Measurements from ENCODE around the gene M1AP. TPM values are rescaled to one million over a fixed set of nuclear protein-coding genes. Genes with fewer than 3 reads are reported as not detected.
"Not testable (repeated sequence)": the region's sequence is repeated elsewhere in the genome, so short reads cannot be mapped to it uniquely, and the experiment has no call there.

M1AP gene
- total RNA-seq, 4 donors from 2014 or later: 0.38 to 2.7 (median 0.52) TPM; not detected in 1

DNA sequence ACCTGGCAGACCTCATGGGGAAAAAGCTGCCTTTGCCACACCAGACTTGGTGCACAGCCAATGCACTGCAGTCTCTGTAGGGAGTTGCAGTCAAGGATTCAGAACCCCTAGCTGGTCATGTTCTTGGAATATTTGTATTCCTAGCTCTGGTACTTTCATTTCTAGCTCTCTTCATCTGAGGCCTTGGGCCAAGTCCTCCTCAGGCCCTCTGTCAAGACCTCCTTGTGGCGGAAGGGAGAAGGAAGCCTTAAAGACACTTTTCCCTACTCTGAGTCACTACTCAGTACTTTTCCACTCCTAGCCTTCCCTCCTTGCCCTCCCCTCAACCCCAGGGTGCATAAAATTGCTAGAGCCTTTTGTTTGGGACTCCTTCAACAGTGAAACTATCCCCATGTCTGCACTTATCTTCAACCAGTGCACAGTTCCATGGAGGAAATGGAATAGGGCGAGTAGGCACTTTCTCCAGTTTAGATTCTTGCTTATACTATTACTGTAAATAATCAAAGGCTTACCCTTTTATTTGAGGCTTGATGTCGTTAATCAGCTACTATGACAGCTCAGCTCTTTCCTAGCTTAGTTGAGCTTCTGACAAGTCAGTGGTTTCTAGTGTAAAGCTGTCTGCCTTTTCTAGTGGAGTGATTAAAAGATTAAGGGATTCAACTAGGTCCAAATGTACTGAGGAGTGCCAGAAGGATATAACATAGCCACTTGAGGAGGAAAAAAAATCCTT, 15.8 kb downstream of the M1AP start:
- TF ChIP-seq, protein P1, sequence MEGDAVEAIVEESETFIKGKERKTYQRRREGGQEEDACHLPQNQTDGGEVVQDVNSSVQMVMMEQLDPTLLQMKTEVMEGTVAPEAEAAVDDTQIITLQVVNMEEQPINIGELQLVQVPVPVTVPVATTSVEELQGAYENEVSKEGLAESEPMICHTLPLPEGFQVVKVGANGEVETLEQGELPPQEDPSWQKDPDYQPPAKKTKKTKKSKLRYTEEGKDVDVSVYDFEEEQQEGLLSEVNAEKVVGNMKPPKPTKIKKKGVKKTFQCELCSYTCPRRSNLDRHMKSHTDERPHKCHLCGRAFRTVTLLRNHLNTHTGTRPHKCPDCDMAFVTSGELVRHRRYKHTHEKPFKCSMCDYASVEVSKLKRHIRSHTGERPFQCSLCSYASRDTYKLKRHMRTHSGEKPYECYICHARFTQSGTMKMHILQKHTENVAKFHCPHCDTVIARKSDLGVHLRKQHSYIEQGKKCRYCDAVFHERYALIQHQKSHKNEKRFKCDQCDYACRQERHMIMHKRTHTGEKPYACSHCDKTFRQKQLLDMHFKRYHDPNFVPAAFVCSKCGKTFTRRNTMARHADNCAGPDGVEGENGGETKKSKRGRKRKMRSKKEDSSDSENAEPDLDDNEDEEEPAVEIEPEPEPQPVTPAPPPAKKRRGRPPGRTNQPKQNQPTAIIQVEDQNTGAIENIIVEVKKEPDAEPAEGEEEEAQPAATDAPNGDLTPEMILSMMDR (IDR thresholded peaks at IDR 0.05): no peak
- no peak for TF ChIP-seq POLR2A (IDR thresholded peaks at IDR 0.05)
- 71 to 87% methylated on average over 3 of the region's 3 CpGs for WGBS, 2 donors
- no peak overlapping the region for H3K4me3 ChIP-seq (ENCODE audit: low read depth, poor library complexity, severe bottlenecking)
- intact Hi-C loops (cut with DNase I; ENCODE audit: low total_unique reads): no loop called here
- DNase-seq (ENCODE audit: low spot score in 2 of 2): no peak

- H3K4me3 ChIP-seq (ENCODE audit: low read depth, poor library complexity, severe bottlenecking); intact Hi-C loops (cut with DNase I; ENCODE audit: low total_unique reads); DNase-seq (ENCODE audit: low spot score in 2 of 2): not testable (repeated sequence)
- 89 to 95% methylated on average over 3 of the region's 3 CpGs for WGBS, 2 donors
Measured at GRCh38 chr2:74630454-74630853, 17.7 kb downstream of the M1AP start.

DNA sequence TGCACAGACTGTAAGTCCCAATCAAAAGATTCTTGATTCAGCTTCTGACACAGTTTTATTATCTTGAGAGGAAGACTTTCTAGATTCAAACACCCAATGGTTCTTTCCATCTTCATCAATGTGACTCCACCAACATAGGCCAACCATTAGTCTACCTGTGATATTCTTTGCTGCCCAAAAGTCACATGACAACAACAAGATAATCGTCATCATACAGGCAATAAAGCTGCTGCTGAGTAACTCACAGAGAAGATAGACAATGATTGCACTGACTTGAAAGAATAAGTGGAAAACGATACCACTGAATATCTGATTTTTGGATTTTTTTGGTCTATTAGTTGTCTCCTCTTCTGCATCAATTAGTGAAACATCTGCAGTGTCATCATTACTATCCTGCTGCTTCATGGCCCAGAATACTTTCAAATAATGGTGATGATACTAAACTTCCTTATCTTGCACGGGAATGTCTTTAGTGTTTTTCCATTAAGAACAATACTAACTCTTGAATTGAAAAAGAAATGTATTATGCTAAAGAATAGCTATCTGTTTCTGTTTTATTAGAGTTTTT, 19.5 kb downstream of the M1AP start:
- no peak overlapping the region for H3K4me3 ChIP-seq (ENCODE audit: low read depth, poor library complexity, severe bottlenecking)
- DNase-seq (ENCODE audit: low spot score in 2 of 2): no peak
- 58% methylated on average over 3 of the region's 3 CpGs for WGBS, 2 donors
- intact Hi-C loops (cut with DNase I; ENCODE audit: low total_unique reads): no loop called here
- no peak for TF ChIP-seq POLR2A (IDR thresholded peaks at IDR 0.05)
- TF ChIP-seq, protein P1 (IDR thresholded peaks at IDR 0.05): no peak

- DNase-seq (ENCODE audit: low spot score in 2 of 2): no peak
- H3K4me3 ChIP-seq (ENCODE audit: low read depth, poor library complexity, severe bottlenecking): no peak overlapping the region
- intact Hi-C loops (cut with DNase I; ENCODE audit: low total_unique reads): no loop called here
- no peak for TF ChIP-seq POLR2A (IDR thresholded peaks at IDR 0.05)
- TF ChIP-seq, protein P1 (IDR thresholded peaks at IDR 0.05): no peak
- 79 to 84% methylated on average over 5 of the region's 5 CpGs for WGBS, 2 donors
Measured at GRCh38 chr2:74625658-74626425, 22.3 kb downstream of the M1AP start.

DNA sequence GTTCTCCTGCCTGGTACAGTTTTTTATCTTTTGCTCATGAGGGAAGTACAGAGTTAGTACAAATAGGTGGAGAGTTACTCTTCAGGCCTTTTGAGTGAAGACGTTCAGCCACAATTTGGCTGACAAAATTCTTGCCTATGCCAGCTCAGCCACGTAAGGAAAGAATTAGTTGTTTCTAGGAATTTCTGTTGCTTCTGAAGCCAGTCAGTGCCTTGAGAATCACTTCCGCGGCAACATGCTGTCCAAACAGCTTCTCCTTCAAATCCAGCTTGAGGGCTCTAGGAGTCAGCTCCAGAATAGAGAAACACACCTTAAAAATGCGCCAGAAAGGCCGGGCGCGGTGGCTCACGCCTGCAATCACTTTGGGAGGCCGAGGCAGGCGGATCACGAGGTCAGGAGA, 27.5 kb downstream of the M1AP start:
- DNase-seq (ENCODE audit: low spot score in 2 of 2): no peak
- no peak overlapping the region for H3K4me3 ChIP-seq (ENCODE audit: low read depth, poor library complexity, severe bottlenecking)
- 72 to 74% methylated on average over 12 of the region's 12 CpGs for WGBS, 2 donors
- TF ChIP-seq, protein P1 (IDR thresholded peaks at IDR 0.05): no peak
- TF ChIP-seq POLR2A (IDR thresholded peaks at IDR 0.05): no peak
- intact Hi-C loops (cut with DNase I; ENCODE audit: low total_unique reads): no loop called here

DNA sequence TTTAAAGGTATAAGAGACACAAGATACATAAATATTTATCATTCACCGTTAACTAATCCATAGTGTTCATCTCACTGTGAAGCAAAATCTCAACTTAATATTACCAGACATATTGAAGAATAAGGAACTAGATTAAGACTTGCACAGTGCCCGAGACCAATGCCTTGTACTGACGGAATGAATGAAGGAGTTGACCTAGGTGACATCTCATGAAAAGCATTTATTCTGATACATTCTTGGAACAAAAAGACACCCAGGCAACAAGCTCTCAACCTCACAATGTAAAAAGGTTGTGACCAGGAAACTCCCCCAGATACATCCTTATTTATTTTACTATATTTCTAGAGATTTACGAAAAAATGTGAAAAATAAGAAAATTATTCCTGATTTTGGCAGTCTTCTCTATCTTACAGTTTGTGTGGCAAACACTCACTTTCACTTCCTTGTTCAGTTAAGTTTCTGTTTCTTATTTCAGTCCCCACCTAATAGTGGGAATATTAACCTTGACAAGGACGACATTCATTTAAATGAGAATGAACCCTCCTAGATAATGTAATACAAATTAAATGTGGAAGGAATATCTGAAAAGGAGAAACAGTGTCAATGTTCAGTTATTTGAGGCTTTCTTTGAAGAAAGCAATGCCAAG, 28.4 kb downstream of the M1AP start:
- TF ChIP-seq, protein P1 (IDR thresholded peaks at IDR 0.05): no peak
- no peak for TF ChIP-seq POLR2A (IDR thresholded peaks at IDR 0.05)
- no peak overlapping the region for H3K4me3 ChIP-seq (ENCODE audit: low read depth, poor library complexity, severe bottlenecking)
- no peak for DNase-seq (ENCODE audit: low spot score in 2 of 2)
- intact Hi-C loops (cut with DNase I; ENCODE audit: low total_unique reads): no loop called here
- 85 to 86% methylated on average over 5 of the region's 5 CpGs for WGBS, 2 donors

All from lower leg skin (tissue), 4 donors.